ENCODE results near the gene ABCA3.

DNA sequence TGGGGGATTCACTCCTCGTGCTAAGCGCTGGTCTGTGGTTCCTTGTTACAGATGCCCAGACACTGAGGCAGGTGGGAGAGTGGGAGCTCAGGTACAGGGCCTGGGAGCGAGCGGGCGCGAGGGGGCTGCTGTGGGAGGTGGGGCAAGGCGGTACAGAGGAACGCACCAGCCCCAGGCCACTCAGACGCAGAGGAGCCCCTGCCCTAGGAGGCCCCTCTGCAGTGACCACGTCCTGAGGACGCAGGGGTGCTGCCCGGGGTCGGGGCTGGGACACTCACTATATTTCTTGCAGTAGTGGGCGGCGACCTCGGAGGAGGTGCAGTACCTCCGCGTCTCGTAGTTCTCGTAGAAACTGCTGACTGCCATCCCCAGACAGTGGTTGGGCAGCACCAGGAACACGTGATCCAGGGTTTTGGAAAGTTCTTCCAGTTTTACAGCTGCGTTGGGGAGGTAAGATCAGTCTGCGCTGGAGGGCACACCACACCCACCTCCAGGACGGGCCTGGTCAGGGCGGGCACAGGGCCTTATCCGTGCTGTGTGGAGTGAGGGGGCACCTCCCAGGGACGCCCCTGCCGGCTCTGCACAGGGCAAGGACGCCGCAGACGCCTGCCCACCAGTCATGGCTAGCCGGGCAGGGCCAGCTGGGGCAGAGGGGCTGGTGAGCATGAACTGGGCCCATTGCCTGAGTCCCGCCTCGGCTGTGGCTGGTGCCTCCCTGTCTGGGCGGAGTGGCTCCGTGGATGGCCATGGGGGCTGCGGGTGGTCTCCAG lies 56.3 kb downstream of the ABCA3 start:
- TF ChIP-seq, protein P1, sequence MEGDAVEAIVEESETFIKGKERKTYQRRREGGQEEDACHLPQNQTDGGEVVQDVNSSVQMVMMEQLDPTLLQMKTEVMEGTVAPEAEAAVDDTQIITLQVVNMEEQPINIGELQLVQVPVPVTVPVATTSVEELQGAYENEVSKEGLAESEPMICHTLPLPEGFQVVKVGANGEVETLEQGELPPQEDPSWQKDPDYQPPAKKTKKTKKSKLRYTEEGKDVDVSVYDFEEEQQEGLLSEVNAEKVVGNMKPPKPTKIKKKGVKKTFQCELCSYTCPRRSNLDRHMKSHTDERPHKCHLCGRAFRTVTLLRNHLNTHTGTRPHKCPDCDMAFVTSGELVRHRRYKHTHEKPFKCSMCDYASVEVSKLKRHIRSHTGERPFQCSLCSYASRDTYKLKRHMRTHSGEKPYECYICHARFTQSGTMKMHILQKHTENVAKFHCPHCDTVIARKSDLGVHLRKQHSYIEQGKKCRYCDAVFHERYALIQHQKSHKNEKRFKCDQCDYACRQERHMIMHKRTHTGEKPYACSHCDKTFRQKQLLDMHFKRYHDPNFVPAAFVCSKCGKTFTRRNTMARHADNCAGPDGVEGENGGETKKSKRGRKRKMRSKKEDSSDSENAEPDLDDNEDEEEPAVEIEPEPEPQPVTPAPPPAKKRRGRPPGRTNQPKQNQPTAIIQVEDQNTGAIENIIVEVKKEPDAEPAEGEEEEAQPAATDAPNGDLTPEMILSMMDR (conservative IDR thresholded peaks at IDR 0.05 in 1 of 2, IDR thresholded peaks at IDR 0.05 in 1 of 2; ENCODE audit: low read depth in 1 of 2, low read length in 2 of 2), result no peak
- no peak for TF ChIP-seq EZH2 (IDR thresholded peaks at IDR 0.05; ENCODE audit: low read length, missing control alignments)

Measured in fibroblast of lung (primary cell).